Renal pelvis (tissue), 4 donors: Measurements from ENCODE around the gene NEFH. TPM values are rescaled to one million over a fixed set of nuclear protein-coding genes. Genes with fewer than 3 reads are reported as not detected.

Source experiments
- DNase-seq: peaks from one replicate; pipeline ENCODE4 v3.0.0-alpha.2; 2013
- polyA plus RNA-seq, 3 donors: library from polyadenylated mRNA; unstranded; fragments of 120-200 nt; gene quantifications; one replicate each; pipeline ENCODE4 v1.2.1, GENCODE V29; 2013; ENCODE audit not compliant: insufficient read length in 3 of 3

The NEFH gene
- polyA plus RNA-seq, 3 donors = 7.7 to 8.1 (median 8.1) TPM

DNA sequence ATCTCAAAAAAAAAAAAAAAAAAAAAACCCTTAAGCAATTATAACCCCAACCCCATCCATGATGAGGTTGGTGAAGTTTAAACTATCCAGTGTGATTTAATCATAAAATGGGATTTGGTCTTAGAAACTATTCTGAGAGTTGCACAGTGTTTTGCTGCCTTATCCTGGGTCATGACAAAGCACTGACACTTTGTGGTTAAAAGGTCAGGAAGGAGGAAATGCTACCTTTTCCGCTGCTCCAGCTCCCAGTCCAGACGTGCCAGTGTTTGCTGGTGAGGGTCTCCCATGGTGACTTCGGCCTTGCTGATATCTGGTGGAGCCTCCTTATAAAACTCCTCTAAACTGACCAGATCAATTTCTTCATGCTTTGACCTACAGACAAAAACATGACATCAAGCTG lies 59.1 kb downstream of the NEFH start:
- no peak for DNase-seq

Other genes starting within 250 kb of the NEFH start
- 10 to 100 TPM; 31.0 to 39.2 (median 31.6) TPM for gene RHBDD3, start 212.2 kb upstream of the NEFH start, polyA plus RNA-seq
- 100 to 1,000 TPM; 329 to 383 (median 381) TPM for gene EWSR1, start 211.9 kb upstream of the NEFH start, polyA plus RNA-seq
- 1 to 10 TPM; 8.6 to 10.0 (median 9.8) TPM for gene GAS2L1, start 173.6 kb upstream of the NEFH start, polyA plus RNA-seq
- under 1 TPM in 2 of 3 donors, not detected in 1; 0.28 to 0.58 TPM for gene RASL10A, start 164.5 kb upstream of the NEFH start, polyA plus RNA-seq
- 10 to 100 TPM; 44.2 to 48.8 (median 46.9) TPM for gene AP1B1, start 91.6 kb upstream of the NEFH start, polyA plus RNA-seq
- 1 to 10 TPM; 1.1 to 2.0 (median 1.6) TPM for gene RFPL1, start 41.6 kb upstream of the NEFH start, polyA plus RNA-seq
- gene THOC5, start 73.5 kb downstream of the NEFH start, polyA plus RNA-seq = 10 to 100 TPM; 31.5 to 37.1 (median 33.6) TPM
- gene NIPSNAP1, start 100.9 kb downstream of the NEFH start, polyA plus RNA-seq = 100 to 1,000 TPM; 142 to 170 (median 157) TPM
- gene NF2, start 123.4 kb downstream of the NEFH start, polyA plus RNA-seq = 10 to 100 TPM; 25.9 to 31.5 (median 29.3) TPM
- gene CABP7, start 239.8 kb downstream of the NEFH start, polyA plus RNA-seq = under 1 TPM in 2 of 3 donors, not detected in 1; 0.11 to 0.12 TPM